H9 (cell line): ENCODE data around the gene RNF213. TPM values are rescaled to one million over a fixed set of nuclear protein-coding genes. Genes with fewer than 3 reads are reported as not detected.

Source experiments
- DNase-seq: peaks from one replicate; pipeline ENCODE4 v3.0.0-alpha.2; 2017
- H2AFZ ChIP-seq: one replicate; pipeline ENCODE4 v1.6.1; 2013; ENCODE audit warnings: mild to moderate bottlenecking, low read length, control low read depth, moderate library complexity
- H2AK5ac ChIP-seq: 2 replicates; pipeline ENCODE4 v1.6.1; 2013; ENCODE audit warnings: low read length, control low read depth, mixed read lengths; ENCODE audit not compliant: insufficient read length
- H2BK120ac ChIP-seq: one replicate; pipeline ENCODE4 v1.6.1; 2013; ENCODE audit warnings: low read depth, mild to moderate bottlenecking, low read length, control low read depth, inconsistent platforms; ENCODE audit not compliant: poor library complexity, severe bottlenecking
- H2BK12ac ChIP-seq: 2 replicates; pipeline ENCODE4 v1.6.1; 2013; ENCODE audit warnings: low read length, control low read depth, mixed read lengths, low read depth; ENCODE audit not compliant: insufficient read length
- H2BK15ac ChIP-seq: 2 replicates; pipeline ENCODE4 v1.6.1; 2013; ENCODE audit warnings: low read depth, low read length, control low read depth
- H2BK20ac ChIP-seq: one replicate; pipeline ENCODE4 v1.6.1; 2013; ENCODE audit warnings: low read depth, mild to moderate bottlenecking, low read length, control low read depth, inconsistent platforms; ENCODE audit not compliant: poor library complexity, severe bottlenecking
- H2BK5ac ChIP-seq: 2 replicates; pipeline ENCODE4 v1.6.1; 2013; ENCODE audit warnings: low read length, control low read depth, mixed read lengths; ENCODE audit not compliant: insufficient read length
- H3K14ac ChIP-seq: 2 replicates; pipeline ENCODE4 v1.6.1; 2013; ENCODE audit warnings: low read length, control low read depth; ENCODE audit not compliant: insufficient read depth
- H3K18ac ChIP-seq: 2 replicates; pipeline ENCODE4 v1.6.1; 2013; ENCODE audit warnings: low read depth, mild to moderate bottlenecking, mixed read lengths, low read length, control low read depth; ENCODE audit not compliant: insufficient read length
- H3K23ac ChIP-seq: 2 replicates; pipeline ENCODE4 v1.6.1; 2013; ENCODE audit warnings: low read length, control low read depth, mixed read lengths, low read depth; ENCODE audit not compliant: insufficient read length
- H3K23me2 ChIP-seq: 2 replicates; pipeline ENCODE4 v1.6.1; 2013; ENCODE audit warnings: low read depth, mild to moderate bottlenecking, mixed read lengths, low read length, control low read depth; ENCODE audit not compliant: insufficient read length, poor library complexity, severe bottlenecking
- H3K27ac ChIP-seq: 2 replicates; pipeline ENCODE4 v1.5.1; 2013; ENCODE audit warnings: low read length, control low read depth, mixed read lengths, low read depth; ENCODE audit not compliant: insufficient read length
- H3K27me3 ChIP-seq: 2 replicates; pipeline ENCODE4 v1.6.1; 2013; ENCODE audit warnings: low read length, control low read depth, inconsistent platforms; ENCODE audit not compliant: insufficient read depth
- H3K4ac ChIP-seq: 2 replicates; pipeline ENCODE4 v1.6.1; 2013; ENCODE audit warnings: low read depth, mild to moderate bottlenecking, control low read depth, inconsistent platforms, low read length, moderate library complexity
- H3K4me1 ChIP-seq: 2 replicates; pipeline ENCODE4 v1.6.1; 2013; ENCODE audit warnings: low read length, control low read depth, inconsistent platforms; ENCODE audit not compliant: insufficient read depth
- H3K4me2 ChIP-seq: 2 replicates; pipeline ENCODE4 v1.6.1; 2013; ENCODE audit warnings: low read length, control low read depth, mixed read lengths; ENCODE audit not compliant: insufficient read length, insufficient read depth
- H3K56ac ChIP-seq: 2 replicates; pipeline ENCODE4 v1.6.1; 2013; ENCODE audit warnings: low read depth, mild to moderate bottlenecking, mixed read lengths, low read length, control low read depth; ENCODE audit not compliant: insufficient read length
- H3K79me1 ChIP-seq: 2 replicates; pipeline ENCODE4 v1.6.1; 2013; ENCODE audit warnings: low read depth, mild to moderate bottlenecking, moderate library complexity, low read length, control low read depth, inconsistent platforms; ENCODE audit not compliant: insufficient read depth, poor library complexity, severe bottlenecking
- H3K79me2 ChIP-seq: 2 replicates; pipeline ENCODE4 v1.6.1; 2013; ENCODE audit warnings: low read length, control low read depth, inconsistent platforms; ENCODE audit not compliant: insufficient read depth
- H3K9ac ChIP-seq: 2 replicates; pipeline ENCODE4 v1.6.1; 2013; ENCODE audit warnings: low read length, control low read depth, mixed read lengths; ENCODE audit not compliant: insufficient read length; ENCODE audit errors: extremely low read depth
- H3K9me3 ChIP-seq: one replicate; pipeline ENCODE4 v1.6.1; 2013; ENCODE audit warnings: low read depth, low read length, inconsistent platforms; ENCODE audit not compliant: control insufficient read depth
- H3T11ph ChIP-seq: one replicate; pipeline ENCODE4 v1.6.1; 2013; ENCODE audit warnings: mild to moderate bottlenecking, low read length, control low read depth, inconsistent platforms
- H4K20me1 ChIP-seq: one replicate; pipeline ENCODE4 v1.6.1; 2013; ENCODE audit not compliant: control insufficient read depth, insufficient read length, insufficient read depth
- H4K5ac ChIP-seq: 2 replicates; pipeline ENCODE4 v1.6.1; 2013; ENCODE audit warnings: low read depth, mild to moderate bottlenecking, mixed read lengths, low read length, control low read depth; ENCODE audit not compliant: insufficient read length
- H4K8ac ChIP-seq: replicated peaks from 2 replicates; pipeline ENCODE4 v1.6.1; 2013; ENCODE audit warnings: low read length, control low read depth, mixed read lengths, low read depth; ENCODE audit not compliant: insufficient read length
- H4K91ac ChIP-seq: 2 replicates; pipeline ENCODE4 v1.6.1; 2013; ENCODE audit warnings: low read depth, mild to moderate bottlenecking, moderate library complexity, mixed read lengths, low read length, control low read depth; ENCODE audit not compliant: insufficient read length
- H3K27ac Mint-ChIP-seq, 3 experiments: 2 replicates in 2 of 3; 3 replicates in 1 of 3; pipeline ENCODE4 v1.8.0; 2020 to 2021; ENCODE audit warnings: mixed read lengths in 3 of 3, mild to moderate bottlenecking in 1 of 3, moderate library complexity in 1 of 3
- H3K27me3 Mint-ChIP-seq: 2 replicates; pipeline ENCODE4 v1.8.0; 2021; ENCODE audit warnings: low read depth, mild to moderate bottlenecking, moderate library complexity, mixed read lengths
- H3K36me3 Mint-ChIP-seq, 3 experiments: 2 replicates in 2 of 3; 3 replicates in 1 of 3; pipeline ENCODE4 v1.8.0; 2020 to 2021; ENCODE audit warnings: low read depth in 3 of 3, mixed read lengths in 3 of 3; ENCODE audit not compliant: insufficient read depth in 1 of 3
- H3K4me1 Mint-ChIP-seq, 2 experiments: 2 replicates each; pipeline ENCODE4 v1.8.0; 2020; ENCODE audit warnings: mixed read lengths in 2 of 2
- H3K4me3 Mint-ChIP-seq, 2 experiments: 2 replicates in 1 of 2; 3 replicates in 1 of 2; pipeline ENCODE4 v1.8.0; 2020 to 2021; ENCODE audit warnings: mild to moderate bottlenecking in 2 of 2, mixed read lengths in 2 of 2, moderate library complexity in 1 of 2
- H3K9me3 Mint-ChIP-seq, 2 experiments: 2 replicates in 1 of 2; 3 replicates in 1 of 2; pipeline ENCODE4 v1.8.0; 2020; ENCODE audit warnings: mild to moderate bottlenecking in 2 of 2, mixed read lengths in 2 of 2, moderate library complexity in 1 of 2
- CTCF ChIP-seq: fragments of 200-600 bp; sonication (generic); conservative IDR thresholded peaks from 3 replicates; pipeline ENCODE4 v1.8.0; 2021; ENCODE audit warnings: antibody characterized with exemption, mild to moderate bottlenecking
- WGBS: extraction: QIAGEN DNeasy Blood & Tissue Kit; methylation state at CpG from one replicate; pipeline ENCODE4 v1.1.7; 2013; ENCODE audit warnings: missing lambda C conversion rate, low lambda C conversion rate, mixed read lengths; ENCODE audit not compliant: insufficient read length; ENCODE audit errors: extremely low coverage; 5-methylcytosine and 5-hydroxymethylcytosine counted together
- total RNA-seq: library from RNA; stranded (reverse); gene quantifications from 2 replicates; pipeline ENCODE4 v1.2.1, GENCODE V29; 2021

RNF213 gene
- total RNA-seq, 1 experiment from 2014 or later = 34.3 TPM

- no peaks in the 10 kb centered on the region for H3K79me1 ChIP-seq
- H3T11ph ChIP-seq = no peak overlapping the region
- WGBS = no CpG with 5 or more reads among the region's 13 CpGs
- no peak overlapping the region for H3K4ac ChIP-seq
- H4K20me1 ChIP-seq = no peaks in the 10 kb centered on the region
- Mint-ChIP-seq H3K27ac (no peak overlapping the region), H3K9me3 (no peaks in the 10 kb centered on the region), H3K27me3 (no peaks in the 10 kb centered on the region), H3K36me3 (peaks cover 33 to 75% (median 58%) of the 10 kb centered on the region in 3 experiments), H3K4me3 (no peak overlapping the region), H3K4me1 (no peaks in the 10 kb centered on the region)
- TF ChIP-seq CTCF = no peak
- no peaks in the 10 kb centered on the region for H3K79me2 ChIP-seq
- no peak overlapping the region for H3K23ac ChIP-seq
- no peak overlapping the region for H2BK15ac ChIP-seq
- no peak overlapping the region for H3K14ac ChIP-seq
- no peak overlapping the region for H2AFZ ChIP-seq
- no peak overlapping the region for H2BK20ac ChIP-seq
- DNase-seq = no peak
- H3K27ac ChIP-seq = no peak overlapping the region
- H2BK12ac ChIP-seq = no peak overlapping the region
- H4K5ac ChIP-seq = no peak overlapping the region
- H3K4me1 ChIP-seq = no peaks in the 10 kb centered on the region
- H3K56ac ChIP-seq = no peak overlapping the region
- H3K27me3 ChIP-seq = no peaks in the 10 kb centered on the region
- no peak overlapping the region for H2BK120ac ChIP-seq
- H3K23me2 ChIP-seq = no peaks in the 10 kb centered on the region
- no peak overlapping the region for H2BK5ac ChIP-seq
- H3K9me3 ChIP-seq = no peaks in the 10 kb centered on the region
- H2AK5ac ChIP-seq = no peak overlapping the region
- H3K18ac ChIP-seq = no peak overlapping the region
- H4K91ac ChIP-seq = no peak overlapping the region
- no peak overlapping the region for H3K4me2 ChIP-seq
- H4K8ac ChIP-seq = no peak overlapping the region
- no peak overlapping the region for H3K9ac ChIP-seq
These were observed 99.7 kb downstream of the RNF213 start for GRCh38 chr17:80360396-80360795.
